OCI-LY1 (cell line): ENCODE measurements around the gene PRCP.

Experiments used
- H2AFZ ChIP-seq: fragments of 200-600 bp; sonication (generic), shearing (Covaris generic); 2 replicates; pipeline ENCODE4 v1.6.0; 2014; ENCODE audit warnings: antibody characterized with exemption, mild to moderate bottlenecking, low read length
- H3F3A ChIP-seq: fragments of 200-600 bp; sonication (generic), shearing (Covaris generic); 2 replicates; pipeline ENCODE4 v1.6.0; 2014; ENCODE audit warnings: mild to moderate bottlenecking, antibody characterized with exemption, low read length, moderate library complexity; ENCODE audit not compliant: insufficient read depth
- H3K27ac ChIP-seq: fragments of 200-600 bp; sonication (generic); 2 replicates; pipeline ENCODE4 v1.5.1; 2014; ENCODE audit warnings: low read length, mixed run types, mild to moderate bottlenecking, low read depth; ENCODE audit not compliant: poor library complexity, severe bottlenecking
- H3K27me3 ChIP-seq: fragments of 200-600 bp; sonication (generic); 2 replicates; pipeline ENCODE4 v1.6.0; 2014; ENCODE audit warnings: antibody characterized with exemption, mild to moderate bottlenecking, low read length, moderate library complexity; ENCODE audit not compliant: insufficient read depth
- H3K36me3 ChIP-seq: fragments of 200-600 bp; sonication (generic); 2 replicates; pipeline ENCODE4 v1.6.1; 2014; ENCODE audit warnings: mild to moderate bottlenecking, antibody characterized with exemption, low read length, moderate library complexity, mixed read lengths; ENCODE audit not compliant: insufficient read depth
- H3K4me1 ChIP-seq: fragments of 200-600 bp; sonication (generic); 2 replicates; pipeline ENCODE4 v1.5.1; 2014; ENCODE audit warnings: mild to moderate bottlenecking, low read length, moderate library complexity; ENCODE audit not compliant: insufficient read depth, severe bottlenecking
- H3K4me2 ChIP-seq: fragments of 200-600 bp; sonication (generic), shearing (Covaris generic); 2 replicates; pipeline ENCODE4 v1.6.1; 2014; ENCODE audit warnings: low read length
- H3K4me3 ChIP-seq: fragments of 200-600 bp; sonication (generic); 2 replicates; pipeline ENCODE4 v1.5.1; 2014; ENCODE audit warnings: low read length, low read depth, mild to moderate bottlenecking, mixed read lengths; ENCODE audit not compliant: poor library complexity, severe bottlenecking
- H3K79me2 ChIP-seq: fragments of 200-600 bp; shearing (Covaris generic); 2 replicates; pipeline ENCODE4 v1.6.1; 2016; ENCODE audit warnings: mixed run types, low read length, mixed read lengths; ENCODE audit not compliant: insufficient read depth
- H3K9ac ChIP-seq: fragments of 200-600 bp; sonication (generic), shearing (Covaris generic); 2 replicates; pipeline ENCODE4 v1.6.1; 2014; ENCODE audit warnings: mild to moderate bottlenecking, low read length, mixed read lengths
- H3K9me2 ChIP-seq: fragments of 200-600 bp; sonication (generic), shearing (Covaris generic); 2 replicates; pipeline ENCODE4 v1.6.1; 2014; ENCODE audit warnings: low read depth, mild to moderate bottlenecking, low read length, mixed read lengths
- H3K9me3 ChIP-seq: fragments of 200-600 bp; shearing (Covaris generic); 2 replicates; pipeline ENCODE4 v1.6.1; 2014; ENCODE audit warnings: low read length, mixed read lengths
- H4K20me1 ChIP-seq: fragments of 200-600 bp; sonication (generic), shearing (Covaris generic); 2 replicates; pipeline ENCODE4 v1.6.0; 2016; ENCODE audit warnings: mild to moderate bottlenecking, low read length; ENCODE audit not compliant: insufficient read depth
- CTCF ChIP-seq: fragments of 200-600 bp; sonication (generic), shearing (Covaris generic); IDR thresholded peaks from 2 replicates; pipeline ENCODE4 v1.5.1; 2017; ENCODE audit warnings: mild to moderate bottlenecking, antibody characterized with exemption, low read length, moderate library complexity, mixed read lengths
- EZH2 ChIP-seq: fragments of 200-600 bp; sonication (generic), shearing (Covaris generic); IDR thresholded peaks from 2 replicates; pipeline ENCODE4 v1.8.0; 2017; ENCODE audit warnings: borderline replicate concordance, mixed run types, mild to moderate bottlenecking, antibody characterized with exemption, low read length, moderate library complexity, mixed read lengths

PRCP gene

GRCh38 chr11:82776377-82776776 is 123.9 kb downstream of the PRCP start:
- H3K4me3 ChIP-seq, result no peak overlapping the region
- H3K27me3 ChIP-seq, result no peaks in the 10 kb centered on the region
- H2AFZ ChIP-seq, result no peak overlapping the region
- no peak for TF ChIP-seq CTCF
- no peak for TF ChIP-seq EZH2
- H3K9ac ChIP-seq, result no peak overlapping the region
- no peaks in the 10 kb centered on the region for H4K20me1 ChIP-seq
- H3K36me3 ChIP-seq, result no peaks in the 10 kb centered on the region
- peaks cover 3% of the 10 kb centered on the region for H3K4me1 ChIP-seq
- no peaks in the 10 kb centered on the region for H3K9me3 ChIP-seq
- no peaks in the 10 kb centered on the region for H3F3A ChIP-seq
- H3K9me2 ChIP-seq, result no peaks in the 10 kb centered on the region
- no peaks in the 10 kb centered on the region for H3K79me2 ChIP-seq
- H3K27ac ChIP-seq, result no peak overlapping the region
- no peak overlapping the region for H3K4me2 ChIP-seq

- Histone ChIP-seq H4K20me1 (no peaks in the 10 kb centered on the region), H3K9me2 (no peaks in the 10 kb centered on the region), H3K27me3 (no peaks in the 10 kb centered on the region), H3K9me3 (no peaks in the 10 kb centered on the region), H3K9ac (no peak overlapping the region), H3K79me2 (no peaks in the 10 kb centered on the region), H3F3A (no peaks in the 10 kb centered on the region), H3K4me1 (peaks cover 3% of the 10 kb centered on the region), H3K4me2 (no peak overlapping the region), H3K27ac (no peak overlapping the region), H3K36me3 (no peaks in the 10 kb centered on the region), H3K4me3 (no peak overlapping the region), H2AFZ (no peak overlapping the region)
- TF ChIP-seq EZH2 (no peak), CTCF (peak; percentile 89)
These were observed 124.4 kb downstream of the PRCP start for GRCh38 chr11:82775736-82776346.

- no peaks in the 10 kb centered on the region for H3K79me2 ChIP-seq
- no peak overlapping the region for H3K27ac ChIP-seq
- no peaks in the 10 kb centered on the region for H3K9me2 ChIP-seq
- H4K20me1 ChIP-seq, result no peaks in the 10 kb centered on the region
- H3K36me3 ChIP-seq, result no peaks in the 10 kb centered on the region
- H3K9ac ChIP-seq, result no peak overlapping the region
- H3K27me3 ChIP-seq, result no peaks in the 10 kb centered on the region
- no peak for TF ChIP-seq CTCF
- no peak for TF ChIP-seq EZH2
- H3F3A ChIP-seq, result no peaks in the 10 kb centered on the region
- H3K9me3 ChIP-seq, result no peaks in the 10 kb centered on the region
- peaks cover 3% of the 10 kb centered on the region for H3K4me1 ChIP-seq
- no peak overlapping the region for H3K4me3 ChIP-seq
- H2AFZ ChIP-seq, result no peak overlapping the region
- no peak overlapping the region for H3K4me2 ChIP-seq
These were observed 125.0 kb downstream of the PRCP start for GRCh38 chr11:82775218-82775617.
